H1 (cell line): Measurements from ENCODE around the gene GARS1.

ENCODE experiments used
- BCL11A ChIP-seq, 2 experiments: IDR thresholded peaks; one replicate each; pipeline ENCODE4 v1.6.1; 2011; ENCODE audit warnings: low read depth in 2 of 2, low read length in 2 of 2, mild to moderate bottlenecking in 2 of 2
- TF ChIP-seq, protein P1 (sequence below), 3 experiments: IDR thresholded peaks; 1 replicate in 2 of 3; 2 replicates in 1 of 3; pipeline versions ENCODE4 v1.5.1 to v1.6.1; 2011; ENCODE audit warnings: low read length in 3 of 3, mild to moderate bottlenecking in 3 of 3, inconsistent platforms in 2 of 3, low read depth in 1 of 3, moderate library complexity in 1 of 3; ENCODE audit not compliant: insufficient read depth in 1 of 3; ENCODE audit errors: control extremely low read depth in 1 of 3

GRCh38 chr7:30671793-30672465, 77.3 kb downstream of the GARS1 start:
- TF ChIP-seq, protein P1, sequence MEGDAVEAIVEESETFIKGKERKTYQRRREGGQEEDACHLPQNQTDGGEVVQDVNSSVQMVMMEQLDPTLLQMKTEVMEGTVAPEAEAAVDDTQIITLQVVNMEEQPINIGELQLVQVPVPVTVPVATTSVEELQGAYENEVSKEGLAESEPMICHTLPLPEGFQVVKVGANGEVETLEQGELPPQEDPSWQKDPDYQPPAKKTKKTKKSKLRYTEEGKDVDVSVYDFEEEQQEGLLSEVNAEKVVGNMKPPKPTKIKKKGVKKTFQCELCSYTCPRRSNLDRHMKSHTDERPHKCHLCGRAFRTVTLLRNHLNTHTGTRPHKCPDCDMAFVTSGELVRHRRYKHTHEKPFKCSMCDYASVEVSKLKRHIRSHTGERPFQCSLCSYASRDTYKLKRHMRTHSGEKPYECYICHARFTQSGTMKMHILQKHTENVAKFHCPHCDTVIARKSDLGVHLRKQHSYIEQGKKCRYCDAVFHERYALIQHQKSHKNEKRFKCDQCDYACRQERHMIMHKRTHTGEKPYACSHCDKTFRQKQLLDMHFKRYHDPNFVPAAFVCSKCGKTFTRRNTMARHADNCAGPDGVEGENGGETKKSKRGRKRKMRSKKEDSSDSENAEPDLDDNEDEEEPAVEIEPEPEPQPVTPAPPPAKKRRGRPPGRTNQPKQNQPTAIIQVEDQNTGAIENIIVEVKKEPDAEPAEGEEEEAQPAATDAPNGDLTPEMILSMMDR (IDR thresholded peaks at IDR 0.05; ENCODE audit: control extremely low read depth in 1 of 3, insufficient read depth in 1 of 3, low read depth in 1 of 3, low read length in 3 of 3), result no peak
- no peak for TF ChIP-seq BCL11A (IDR thresholded peaks at IDR 0.05; ENCODE audit: low read depth in 2 of 2, low read length in 2 of 2)
